G401 (cell line): ENCODE results near the gene PRPH2. TPM values are rescaled to one million over a fixed set of nuclear protein-coding genes. Genes with fewer than 3 reads are reported as not detected.
A peak's percentile ranks its signal among the peaks of the same experiment; 100 is the strongest.
"Not testable (repeated sequence)": the region's sequence is repeated elsewhere in the genome, so short reads cannot be mapped to it uniquely, and the experiment has no call there.

Experiments
- DNase-seq: peaks from one replicate; pipeline ENCODE4 v3.0.0-alpha.2; 2015; ENCODE audit warnings: low spot score
- in situ Hi-C: cut with HindIII; loops from 2 replicates; pipeline ENCODE4 v1.10.0; 2016; ENCODE audit warnings: low sequenced_read_pairs, mixed read lengths
- total RNA-seq: library from RNA; depleted of rRNA; stranded (reverse); fragments of >200 nt; shearing (Covaris generic); gene quantifications from 2 replicates; pipeline ENCODE4 v1.2.3, GENCODE V29; 2014

PRPH2 gene
- total RNA-seq, 1 experiment from 2014 or later = not detected

DNA sequence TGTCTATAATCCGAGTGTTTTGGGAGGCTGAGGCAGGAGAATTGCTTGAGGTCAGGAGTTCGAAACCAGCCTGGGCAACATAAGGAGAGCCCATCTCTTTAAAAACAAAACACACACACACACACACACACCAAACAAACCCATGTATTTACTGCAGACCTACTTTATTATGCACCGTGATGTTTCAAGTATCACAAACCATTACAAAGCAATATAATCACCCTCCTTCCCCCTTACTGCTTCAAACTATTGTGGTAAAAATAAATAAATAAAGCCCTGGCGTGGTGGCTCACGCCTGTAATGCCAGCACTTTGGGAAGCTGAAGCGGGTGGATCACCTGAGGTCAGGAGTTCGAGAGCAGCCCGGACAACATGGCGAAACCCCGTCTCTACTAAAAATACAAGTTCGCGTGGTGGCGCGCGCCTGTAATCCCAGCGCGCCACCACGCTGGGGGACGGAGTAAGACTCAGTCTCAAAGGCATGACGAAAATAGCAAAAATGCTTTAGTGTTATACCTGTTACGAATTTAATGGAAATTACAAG lies 22.0 kb upstream of the PRPH2 start:
- in situ Hi-C loops = no loop called here
- no peak for DNase-seq

DNA sequence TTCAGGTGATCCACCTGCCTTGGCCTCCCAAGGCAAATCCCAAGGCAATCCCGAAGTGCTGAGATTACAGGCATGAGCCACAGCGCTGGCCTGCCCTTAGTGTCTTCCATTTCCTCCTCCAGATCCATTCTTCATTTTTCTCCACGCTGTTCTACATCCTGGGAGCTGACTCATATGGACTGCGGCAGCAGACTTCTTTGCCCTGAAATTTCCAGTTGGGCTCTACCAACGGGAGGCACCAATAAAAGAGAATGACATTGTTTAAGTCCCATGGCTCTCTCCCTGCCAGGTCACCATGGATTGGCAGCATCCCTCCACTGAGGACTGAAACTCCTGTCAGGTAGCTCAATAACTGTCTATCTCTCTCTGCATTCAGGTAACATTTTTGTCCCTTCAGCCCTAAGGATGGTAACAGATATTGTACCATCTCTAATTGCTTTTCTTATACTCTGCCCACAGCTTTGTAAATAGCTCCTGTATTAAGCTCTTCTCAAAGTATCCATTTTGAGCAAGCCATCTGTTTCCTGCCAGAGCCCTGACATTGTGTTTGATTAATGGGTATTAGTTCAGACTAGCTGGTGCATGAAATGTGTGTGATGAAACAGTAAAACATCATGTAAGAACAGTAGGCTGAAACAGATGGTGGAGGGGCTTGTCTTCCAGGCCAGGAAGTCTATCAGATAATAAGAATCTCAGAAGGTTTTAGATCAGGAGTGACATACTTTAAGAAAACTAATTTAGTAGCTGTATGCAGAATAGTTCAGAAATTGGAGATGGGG lies 19.9 kb upstream of the PRPH2 start:
- in situ Hi-C loops = no loop called here
- DNase-seq = no peak

DNA sequence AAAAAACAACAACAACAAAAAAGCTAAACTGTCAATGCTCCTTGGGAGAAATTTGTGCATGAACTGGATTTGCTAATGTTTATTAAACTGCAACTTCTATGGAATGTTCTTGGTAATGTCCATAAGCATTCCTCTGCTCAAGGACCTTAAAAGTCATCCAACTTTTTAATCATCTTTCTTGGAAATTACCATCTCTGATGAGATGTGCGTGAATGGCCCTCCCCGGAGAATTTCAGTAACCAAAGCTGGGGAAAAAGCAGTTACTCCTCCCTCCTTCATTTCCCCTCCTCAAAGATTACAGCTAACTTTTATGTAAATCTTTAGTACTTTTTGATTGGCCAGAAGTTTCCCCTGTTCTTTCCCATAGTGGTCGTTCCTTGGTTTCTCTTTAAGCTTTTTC lies 18.3 kb upstream of the PRPH2 start:
- no peak for DNase-seq
- in situ Hi-C loops = no loop called here

DNA sequence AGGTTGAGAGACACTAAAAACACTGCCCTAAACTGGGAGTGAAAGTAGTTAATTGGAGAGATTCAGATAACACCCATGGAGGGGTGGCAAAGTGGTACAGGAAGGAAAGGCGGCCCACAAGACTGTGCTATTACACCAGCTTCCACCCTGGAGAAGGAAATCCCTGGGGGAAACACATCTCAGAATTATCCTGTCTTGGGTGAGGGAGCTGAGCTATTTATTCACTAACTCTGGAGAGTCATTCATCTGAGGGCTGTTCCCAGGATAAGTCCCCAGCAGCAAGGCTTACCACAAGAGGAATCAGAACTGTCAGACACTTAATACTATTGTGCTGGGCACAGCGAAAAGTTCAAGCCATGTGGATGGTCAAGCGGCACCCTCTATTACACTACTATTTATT lies 13.6 kb upstream of the PRPH2 start:
- in situ Hi-C loops = no loop called here
- DNase-seq = no peak

DNA sequence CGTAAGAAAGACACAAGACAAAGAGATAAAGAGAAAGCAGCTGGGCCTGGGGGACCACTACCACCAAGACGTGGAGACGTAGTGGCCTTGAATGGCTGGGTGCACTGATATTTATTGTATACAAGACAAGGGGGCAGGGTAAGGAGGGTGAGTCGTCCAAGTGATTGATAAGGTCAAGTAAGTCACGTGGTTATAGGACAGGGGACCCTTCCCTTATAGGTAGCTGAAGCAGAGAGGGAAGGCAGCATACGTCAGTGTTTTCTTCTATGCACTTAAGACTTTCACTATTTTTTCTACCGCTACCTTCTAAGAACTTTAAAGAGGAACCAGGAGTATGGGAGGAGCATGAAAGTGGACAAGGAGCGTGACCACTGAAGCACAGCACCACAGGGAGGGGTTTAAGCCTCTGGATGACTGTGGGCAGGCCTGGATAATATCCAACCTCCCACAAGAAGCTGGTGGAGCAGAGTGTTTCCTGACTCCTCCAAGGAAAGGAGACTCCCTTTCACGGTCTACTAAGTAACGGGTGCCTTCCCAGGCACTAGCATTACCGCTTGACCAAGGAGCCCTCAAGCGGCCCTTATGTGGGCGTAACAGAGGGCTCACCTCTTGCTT lies 11.6 kb upstream of the PRPH2 start:
- in situ Hi-C loops, DNase-seq: not testable (repeated sequence)

DNA sequence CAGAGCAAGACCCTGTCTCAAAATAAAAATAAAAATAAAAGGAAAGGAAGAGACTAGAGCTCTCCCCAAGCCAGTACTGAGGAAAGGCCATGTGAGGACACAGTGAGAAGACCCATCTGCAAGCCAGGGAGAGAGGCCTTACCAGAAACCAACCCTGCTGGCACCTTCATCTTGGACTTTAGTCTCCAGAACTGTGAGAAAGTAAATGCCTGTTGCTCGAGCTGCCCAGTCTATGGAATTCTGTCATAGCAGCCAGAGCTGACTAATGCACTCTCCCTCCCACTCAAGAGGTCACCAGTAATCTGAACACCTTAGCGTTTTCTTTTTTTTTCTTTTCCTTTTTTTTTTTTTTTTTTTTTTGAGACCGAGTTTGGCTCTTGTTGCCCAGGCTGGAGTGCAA lies 7.3 kb upstream of the PRPH2 start:
- DNase-seq = no peak
- in situ Hi-C loops = no loop called here

DNA sequence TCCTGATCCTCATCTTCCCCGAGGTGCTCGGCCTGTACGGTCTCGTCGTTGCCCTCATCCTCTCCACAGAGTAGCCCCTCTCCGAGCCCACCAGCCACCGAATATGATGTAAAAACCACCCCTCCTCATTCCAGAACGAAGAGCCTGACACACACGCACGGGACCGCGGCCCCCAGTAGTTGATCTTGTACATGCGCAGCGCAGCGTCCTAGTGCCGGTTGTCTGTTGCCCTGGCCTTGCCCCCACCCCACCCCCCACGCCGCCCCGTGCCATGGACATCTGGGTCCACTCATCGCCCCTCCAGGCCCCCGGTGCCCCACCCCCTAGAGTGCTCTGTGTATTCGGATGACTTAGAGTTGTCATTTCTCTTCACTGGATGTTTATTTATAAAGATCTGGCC lies 5.2 kb upstream of the PRPH2 start:
- in situ Hi-C loops = no loop called here
- DNase-seq = no peak

DNA sequence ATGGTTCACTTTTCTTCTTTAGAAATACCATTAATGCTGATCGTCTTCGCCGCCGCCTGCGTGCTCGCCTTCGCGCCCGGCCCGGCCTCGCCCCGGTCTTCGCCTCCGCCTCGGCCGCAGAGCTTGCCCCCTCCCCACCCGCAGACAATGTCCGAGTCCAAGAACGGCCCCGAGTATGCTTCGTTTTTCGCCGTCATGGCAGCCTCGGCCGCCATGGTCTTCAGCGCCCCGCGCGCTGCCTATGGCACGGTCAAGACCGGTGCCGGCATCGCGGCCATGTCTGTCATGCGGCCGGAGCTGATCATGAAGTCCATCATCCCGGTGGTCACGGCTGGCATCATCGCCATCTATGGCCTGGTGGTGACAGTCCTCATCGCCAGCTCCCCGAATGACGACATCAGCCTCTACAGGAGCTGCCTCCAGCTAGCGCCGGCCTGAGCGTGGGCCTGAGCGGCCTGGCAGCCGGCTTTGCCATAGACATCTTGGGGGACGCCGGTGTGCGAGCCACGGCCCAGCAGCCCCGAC lies 4.8 kb upstream of the PRPH2 start:
- in situ Hi-C loops = no loop called here
- peak; percentile 39 for DNase-seq

DNA sequence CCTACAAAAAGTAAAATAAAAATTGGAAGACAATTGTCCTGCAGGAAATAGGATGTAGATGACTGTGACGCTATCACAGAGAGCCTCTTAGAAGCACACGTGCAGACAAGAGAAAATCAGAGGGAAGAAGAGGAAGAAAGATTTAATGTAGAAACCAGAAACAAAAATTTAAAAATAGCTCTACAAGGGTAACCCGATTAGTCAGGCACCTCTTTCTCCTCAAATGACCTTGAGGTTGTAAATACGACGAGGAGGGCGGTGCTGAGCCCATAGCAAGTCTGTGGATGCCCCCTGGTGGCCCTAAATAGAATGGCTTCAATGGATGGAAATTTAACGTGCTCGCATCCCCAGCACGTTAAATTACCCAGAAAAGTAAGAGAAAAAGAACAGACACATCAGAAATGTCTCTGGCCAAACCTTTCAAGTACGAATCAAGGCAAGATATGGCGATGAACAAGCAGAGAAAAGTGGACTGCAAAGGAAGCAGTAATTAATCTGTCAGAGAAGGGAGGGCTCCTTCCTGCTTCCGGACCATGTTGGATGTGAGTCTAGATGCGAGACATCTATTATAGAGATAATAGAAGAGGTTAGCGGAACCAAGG lies 4.2 kb upstream of the PRPH2 start:
- peak; percentile 92 for DNase-seq
- in situ Hi-C loops = no loop called here

DNA sequence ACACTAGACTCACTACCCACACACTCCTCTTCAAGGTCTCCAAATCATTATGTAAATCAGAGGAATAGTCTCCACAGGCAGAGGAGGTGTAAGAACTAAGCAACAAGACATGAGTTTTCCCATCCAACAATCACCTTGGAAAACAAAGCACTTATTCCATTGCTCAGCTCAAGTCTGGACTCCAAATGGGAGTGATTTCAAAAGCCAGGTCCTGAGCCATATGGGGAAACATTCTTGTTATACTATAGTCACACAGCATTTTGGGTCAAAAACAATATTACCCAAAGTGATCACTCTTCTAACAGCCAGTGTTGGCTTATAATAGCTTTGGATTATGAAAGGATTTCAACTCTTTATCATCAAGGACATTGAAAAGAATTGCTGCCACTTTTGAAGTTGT lies 3.6 kb upstream of the PRPH2 start:
- in situ Hi-C loops = no loop called here
- peak; percentile 9 for DNase-seq

DNA sequence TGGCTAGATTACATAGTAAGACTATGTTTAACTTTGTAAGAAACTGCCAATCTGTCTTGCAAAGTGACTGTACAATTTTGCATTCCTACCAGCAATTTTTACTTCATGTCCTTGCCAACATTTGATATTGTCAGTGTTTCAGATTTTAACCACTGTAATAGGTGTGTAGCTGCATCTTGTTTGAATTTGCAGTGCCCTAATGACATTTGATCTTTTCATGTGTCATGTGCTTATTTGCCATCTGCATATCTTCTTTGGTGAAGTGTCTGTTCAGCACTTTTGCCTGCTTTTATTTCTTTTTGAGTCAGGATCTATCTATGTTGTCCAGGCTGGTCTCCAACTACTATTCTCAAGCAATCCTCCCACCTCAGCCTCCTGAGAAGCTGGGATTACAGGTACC lies 2.4 kb upstream of the PRPH2 start:
- in situ Hi-C loops = no loop called here
- DNase-seq = no peak

DNA sequence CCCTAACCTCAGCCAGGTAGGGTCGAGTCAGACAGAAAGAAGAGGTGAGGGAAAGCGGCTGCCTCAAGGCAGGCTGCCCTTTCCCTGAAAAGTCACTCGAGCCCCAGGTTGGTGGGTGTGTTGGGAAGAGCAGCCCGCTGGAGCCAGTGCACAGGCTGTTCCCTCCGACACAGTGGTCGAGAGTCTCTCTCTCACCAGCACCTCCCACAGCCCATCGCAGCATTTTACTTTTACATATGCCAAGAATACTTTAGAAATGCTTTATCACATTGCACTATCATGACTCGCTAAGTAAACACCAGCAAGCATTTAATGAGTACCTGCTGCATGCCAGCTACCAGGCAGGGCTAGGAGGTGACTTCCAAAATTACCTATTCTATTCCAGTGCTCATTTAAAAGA lies 1.7 kb downstream of the PRPH2 start:
- DNase-seq = no peak
- in situ Hi-C loops = no loop called here

DNA sequence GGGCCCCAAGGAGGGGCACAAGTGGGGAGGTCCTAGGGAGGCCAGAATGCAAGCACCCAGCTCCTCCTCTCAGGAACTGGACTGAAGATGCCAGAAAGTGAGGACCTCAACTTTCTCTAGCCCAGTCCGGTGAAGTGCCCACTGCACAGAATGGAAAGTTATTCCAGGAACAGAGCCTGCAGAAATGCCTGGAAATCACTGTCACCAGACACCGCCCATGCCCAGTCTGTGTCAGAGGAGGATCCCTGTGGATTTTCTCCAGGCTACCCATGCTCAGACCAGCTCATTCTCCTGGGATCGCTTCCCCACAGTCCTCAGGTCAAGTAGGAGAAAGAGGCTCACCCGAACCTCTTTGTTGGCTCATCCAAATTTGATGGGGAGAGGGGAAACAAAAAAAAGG lies 6.5 kb downstream of the PRPH2 start:
- in situ Hi-C loops = no loop called here
- no peak for DNase-seq

DNA sequence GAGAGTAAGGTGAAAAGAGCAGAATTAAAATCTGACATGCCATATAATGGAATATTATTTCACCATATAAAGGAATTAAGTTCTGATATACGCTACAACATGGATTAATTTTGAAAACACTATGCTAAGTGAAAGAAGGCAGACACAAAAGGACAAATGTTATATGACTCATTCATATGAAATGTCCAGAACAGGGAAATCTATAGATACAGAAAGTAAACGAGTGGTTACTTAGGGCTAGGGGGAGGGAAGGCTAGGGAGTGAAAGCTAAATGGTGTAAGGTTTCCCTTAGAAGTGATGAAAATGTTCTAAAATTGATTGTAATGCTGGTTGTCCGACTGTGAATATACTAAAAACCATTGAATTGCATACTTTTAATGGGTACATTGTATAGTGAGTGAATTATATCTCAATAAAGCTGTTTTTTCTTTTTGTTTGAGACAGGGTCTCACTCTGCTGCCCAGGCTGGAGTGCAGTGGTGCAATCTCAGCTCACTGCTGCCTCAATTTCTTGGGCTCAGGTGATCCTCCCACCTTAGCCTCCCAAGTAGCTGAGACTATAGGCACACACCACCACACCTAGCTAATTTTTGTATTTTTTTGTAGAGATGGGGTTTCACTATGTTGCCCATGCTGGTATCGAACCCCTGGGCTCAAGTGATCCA lies 8.2 kb downstream of the PRPH2 start:
- no peak for DNase-seq
- in situ Hi-C loops = no loop called here

DNA sequence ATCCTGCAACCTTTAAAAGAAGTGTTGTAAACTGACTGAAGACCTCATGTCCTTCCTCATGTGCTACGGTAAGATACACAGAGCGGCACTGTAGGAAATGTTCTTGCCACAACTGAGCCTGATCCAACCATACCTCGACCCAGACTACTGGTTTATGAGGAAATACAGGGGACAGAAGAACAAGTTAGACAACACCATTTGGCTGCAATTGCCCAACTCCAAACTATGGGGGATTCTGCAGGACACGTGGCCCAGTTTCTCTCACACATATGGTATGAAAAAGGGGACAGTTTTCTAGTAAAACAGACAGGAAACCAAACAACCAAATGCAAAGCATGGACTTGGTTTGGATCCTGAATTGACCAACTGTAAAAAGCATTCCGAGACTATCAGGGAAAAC lies 10.5 kb downstream of the PRPH2 start:
- in situ Hi-C loops = no loop called here

DNA sequence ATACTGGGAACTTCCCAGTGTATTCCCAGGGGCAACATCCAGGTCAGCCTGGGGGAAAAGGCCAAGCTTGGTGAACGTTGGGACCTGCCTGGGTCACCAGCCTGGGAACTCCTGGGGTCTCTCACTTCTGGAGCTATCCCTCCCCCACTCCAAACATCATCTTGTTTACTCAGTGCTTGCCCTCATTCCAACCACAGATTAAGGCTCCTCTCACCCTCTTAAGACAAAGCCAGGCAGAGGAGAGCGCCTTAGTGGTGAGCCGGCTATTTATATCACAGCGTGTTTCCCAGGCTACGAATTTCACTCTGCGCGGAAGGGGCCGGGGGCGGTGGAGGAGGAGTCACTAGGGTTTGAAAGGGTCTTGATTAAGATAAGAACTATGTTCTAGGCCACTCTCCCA lies 12.1 kb downstream of the PRPH2 start:
- no peak for DNase-seq
- in situ Hi-C loops = no loop called here

More for the DNA sequence above, 10.5 kb downstream of the PRPH2 start:
- DNase-seq = no peak

DNA sequence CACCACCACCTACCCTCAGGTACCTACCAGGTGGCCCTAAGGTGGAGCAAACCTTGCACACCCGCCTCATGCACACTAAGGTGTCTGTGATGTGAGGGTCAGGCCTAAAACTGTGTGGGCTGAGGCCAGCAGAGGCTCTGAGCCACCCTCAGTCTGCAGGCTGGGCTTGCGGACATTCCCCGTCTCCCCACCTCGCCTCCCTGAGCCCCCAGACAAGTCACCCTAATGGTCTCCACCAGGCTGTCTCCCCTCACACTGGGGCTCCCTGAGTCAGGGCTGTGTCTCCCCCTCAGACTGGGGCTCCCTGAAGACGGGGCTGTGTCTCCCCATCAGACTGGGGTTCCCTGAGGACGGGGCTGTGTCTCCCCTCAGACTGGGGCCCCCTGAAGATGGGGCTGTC lies 12.5 kb downstream of the PRPH2 start:
- in situ Hi-C loops = no loop called here
- DNase-seq = no peak

DNA sequence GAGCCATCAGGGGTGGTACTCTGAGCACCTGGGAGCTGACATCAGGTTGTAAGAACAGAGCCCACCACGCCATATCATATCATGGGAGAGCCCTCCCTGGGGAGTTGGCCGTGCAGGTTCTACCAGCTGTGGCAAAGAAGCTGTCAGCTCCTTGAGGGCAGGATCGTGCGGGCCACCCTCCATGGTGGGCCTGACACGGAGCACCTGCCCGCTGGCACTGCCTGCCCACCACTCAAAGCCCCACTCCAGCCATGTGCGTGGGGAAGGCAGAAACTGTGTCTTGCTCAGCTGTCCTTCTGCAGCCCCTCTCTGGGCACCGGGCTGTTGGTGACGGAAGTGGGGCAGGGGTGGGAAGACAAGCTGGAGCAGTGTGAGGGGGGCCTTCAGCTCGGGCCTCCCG lies 14.3 kb downstream of the PRPH2 start:
- in situ Hi-C loops = no loop called here
- DNase-seq = no peak

DNA sequence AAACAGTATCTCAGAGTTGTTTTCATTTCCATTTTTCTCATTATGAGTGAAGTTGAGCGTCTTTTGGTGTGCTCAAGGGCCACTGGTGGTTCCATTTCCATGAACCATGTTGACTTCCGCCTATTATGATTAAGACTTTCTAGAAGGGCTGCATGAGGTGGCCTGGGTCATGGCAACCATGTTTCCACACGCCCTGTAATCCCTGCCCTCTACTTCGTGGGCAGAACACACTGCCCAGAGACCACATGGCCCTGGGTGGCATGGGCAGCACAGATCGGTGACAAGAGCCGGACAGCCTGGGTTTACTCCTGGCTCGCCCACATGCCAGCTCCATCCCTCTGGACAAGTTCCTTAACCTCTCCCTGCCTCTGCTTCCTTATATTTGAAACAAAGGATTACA lies 14.8 kb downstream of the PRPH2 start:
- in situ Hi-C loops = no loop called here
- DNase-seq = no peak

DNA sequence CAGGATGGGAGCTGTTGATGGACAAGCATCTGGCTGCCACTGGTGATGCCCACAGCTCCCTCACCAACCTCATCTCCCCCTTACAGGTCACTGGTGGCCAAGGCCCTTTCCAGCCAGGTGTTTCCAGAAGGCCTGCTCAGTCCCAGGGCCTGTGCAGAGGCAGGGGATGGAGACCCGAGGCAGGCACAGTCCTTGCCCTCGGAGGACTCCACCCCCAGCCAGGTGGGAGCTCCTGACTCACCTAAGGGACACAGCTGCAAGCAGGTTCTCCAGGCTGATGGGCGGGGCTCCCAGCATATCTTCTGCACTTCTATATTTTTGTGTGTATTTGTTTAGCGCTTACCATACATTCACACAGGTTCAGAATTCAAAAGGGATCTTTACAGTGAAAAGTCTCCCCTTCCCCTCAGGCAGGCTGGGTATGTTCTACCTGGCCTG lies 17.4 kb downstream of the PRPH2 start:
- no peak for DNase-seq
- in situ Hi-C loops = no loop called here
